HepG2 (cell line): ENCODE measurements around the gene OMA1.

Experiments
- ZNF318 ChIP-seq: sonication (generic); formaldehyde crosslinking; IDR thresholded peaks from 2 replicates; pipeline ENCODE4 v1.4.0; 2020; ENCODE audit warnings: mild to moderate bottlenecking, missing genetic modification reagents
- ZNF331 ChIP-seq: sonication (generic); formaldehyde crosslinking; IDR thresholded peaks from 2 replicates; pipeline ENCODE4 v1.4.0; 2020; ENCODE audit warnings: missing genetic modification reagents
- TF ChIP-seq, protein P1 (sequence below): sonication (generic); formaldehyde crosslinking; IDR thresholded peaks from 2 replicates; pipeline ENCODE4 v1.5.1; 2020; ENCODE audit warnings: missing genetic modification reagents, mild to moderate bottlenecking, borderline replicate concordance

GRCh38 chr1:58500043-58500442, 46.5 kb downstream of the OMA1 start:
- no peak for TF ChIP-seq ZNF331 (CRISPR knock-in tag)
- TF ChIP-seq, protein P1, sequence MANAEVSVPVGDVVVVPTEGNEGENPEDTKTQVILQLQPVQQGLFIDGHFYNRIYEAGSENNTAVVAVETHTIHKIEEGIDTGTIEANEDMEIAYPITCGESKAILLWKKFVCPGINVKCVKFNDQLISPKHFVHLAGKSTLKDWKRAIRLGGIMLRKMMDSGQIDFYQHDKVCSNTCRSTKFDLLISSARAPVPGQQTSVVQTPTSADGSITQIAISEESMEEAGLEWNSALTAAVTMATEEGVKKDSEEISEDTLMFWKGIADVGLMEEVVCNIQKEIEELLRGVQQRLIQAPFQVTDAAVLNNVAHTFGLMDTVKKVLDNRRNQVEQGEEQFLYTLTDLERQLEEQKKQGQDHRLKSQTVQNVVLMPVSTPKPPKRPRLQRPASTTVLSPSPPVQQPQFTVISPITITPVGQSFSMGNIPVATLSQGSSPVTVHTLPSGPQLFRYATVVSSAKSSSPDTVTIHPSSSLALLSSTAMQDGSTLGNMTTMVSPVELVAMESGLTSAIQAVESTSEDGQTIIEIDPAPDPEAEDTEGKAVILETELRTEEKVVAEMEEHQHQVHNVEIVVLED (CRISPR knock-in tag) = no peak
- TF ChIP-seq ZNF318 (CRISPR knock-in tag) = no peak
